ENCODE measurements around the gene PLCB1.

DNA sequence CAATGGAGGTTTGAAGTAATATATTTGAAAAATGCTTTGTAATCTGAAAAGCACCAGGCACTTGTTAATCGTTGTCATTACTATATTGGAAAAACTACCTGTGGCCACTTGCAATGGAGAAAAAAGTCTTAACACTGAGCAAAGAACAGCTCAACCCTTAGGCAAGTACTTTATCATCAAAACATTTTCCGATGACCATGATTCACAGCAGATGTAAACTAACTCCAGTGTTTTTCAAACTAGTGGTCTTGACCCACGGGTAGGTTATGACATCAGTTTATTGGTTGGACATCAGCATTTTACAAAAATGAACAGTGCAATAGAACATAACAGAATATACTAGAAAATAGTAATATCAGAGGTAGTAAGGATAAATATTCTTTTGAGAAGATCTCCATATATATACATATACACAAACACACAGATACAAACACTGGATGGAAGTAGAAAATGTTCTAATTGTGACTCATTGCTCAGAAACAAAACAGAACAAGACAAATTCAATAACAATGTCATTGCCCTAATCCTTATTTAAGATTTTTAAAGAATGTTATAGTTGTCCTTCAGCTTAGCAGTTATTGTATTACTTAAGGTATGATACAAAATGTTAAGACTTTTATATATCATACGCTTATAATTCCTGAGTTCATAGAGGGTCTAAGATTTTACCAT, 123.0 kb downstream of the PLCB1 start:
- TF ChIP-seq HDAC2 (IDR thresholded peaks at IDR 0.05) = no peak
- no peak for TF ChIP-seq EZH2 (IDR thresholded peaks at IDR 0.05; ENCODE audit: borderline replicate concordance, control insufficient read depth, low read depth, low read length)
- TF ChIP-seq POLR2A (IDR thresholded peaks at IDR 0.05; ENCODE audit: low read depth, low read length) = no peak
- TF ChIP-seq TAF1 (IDR thresholded peaks at IDR 0.05; ENCODE audit: borderline replicate concordance, low read depth, low read length) = no peak
- TF ChIP-seq, protein P1, sequence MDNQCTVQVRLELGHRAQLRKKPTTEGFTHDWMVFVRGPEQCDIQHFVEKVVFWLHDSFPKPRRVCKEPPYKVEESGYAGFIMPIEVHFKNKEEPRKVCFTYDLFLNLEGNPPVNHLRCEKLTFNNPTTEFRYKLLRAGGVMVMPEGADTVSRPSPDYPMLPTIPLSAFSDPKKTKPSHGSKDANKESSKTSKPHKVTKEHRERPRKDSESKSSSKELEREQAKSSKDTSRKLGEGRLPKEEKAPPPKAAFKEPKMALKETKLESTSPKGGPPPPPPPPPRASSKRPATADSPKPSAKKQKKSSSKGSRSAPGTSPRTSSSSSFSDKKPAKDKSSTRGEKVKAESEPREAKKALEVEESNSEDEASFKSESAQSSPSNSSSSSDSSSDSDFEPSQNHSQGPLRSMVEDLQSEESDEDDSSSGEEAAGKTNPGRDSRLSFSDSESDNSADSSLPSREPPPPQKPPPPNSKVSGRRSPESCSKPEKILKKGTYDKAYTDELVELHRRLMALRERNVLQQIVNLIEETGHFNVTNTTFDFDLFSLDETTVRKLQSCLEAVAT (IDR thresholded peaks at IDR 0.05) = no peak
- no peak for TF ChIP-seq ESRRA (IDR thresholded peaks at IDR 0.05; ENCODE audit: low read length)
- no peak for TF ChIP-seq ZZZ3 (IDR thresholded peaks at IDR 0.05; ENCODE audit: control insufficient read depth, insufficient read length, low read depth)
